Smooth muscle cell (in vitro differentiated cells): Measurements from ENCODE around the gene SGK1. TPM values are rescaled to one million over a fixed set of nuclear protein-coding genes. Genes with fewer than 3 reads are reported as not detected.

Experiments used
- DNase-seq: peaks from one replicate; lab custom pipeline; 2025; ENCODE audit not compliant: unreplicated experiment; lab: John Stamatoyannopoulos, UW
- H2AFZ ChIP-seq: fragments of 200-600 bp; sonication (generic); 2 replicates; pipeline ENCODE4 v1.6.0; 2016; ENCODE audit warnings: antibody characterized with exemption, low read depth, mild to moderate bottlenecking
- H3F3A ChIP-seq: fragments of 200-600 bp; sonication (generic); 2 replicates; pipeline ENCODE4 v1.6.0; 2017; ENCODE audit warnings: antibody characterized with exemption, low read depth
- H3K27ac ChIP-seq: fragments of 200-600 bp; sonication (generic); 2 replicates; pipeline ENCODE4 v1.5.1; 2016; ENCODE audit warnings: low read depth, mild to moderate bottlenecking
- H3K27me3 ChIP-seq: fragments of 200-600 bp; sonication (generic); 2 replicates; pipeline ENCODE4 v1.6.1; 2016; ENCODE audit warnings: low read depth, mild to moderate bottlenecking
- H3K36me3 ChIP-seq: fragments of 200-600 bp; sonication (generic); 2 replicates; pipeline ENCODE4 v1.5.1; 2016; ENCODE audit warnings: low read depth
- H3K4me1 ChIP-seq: fragments of 200-600 bp; sonication (generic); 2 replicates; pipeline ENCODE4 v1.5.1; 2016; ENCODE audit warnings: low read depth
- H3K4me2 ChIP-seq: fragments of 200-600 bp; sonication (generic); 2 replicates; pipeline ENCODE4 v1.6.0; 2016; ENCODE audit warnings: mild to moderate bottlenecking
- H3K4me3 ChIP-seq: fragments of 200-600 bp; sonication (generic); 2 replicates; pipeline ENCODE4 v1.5.1; 2016; ENCODE audit warnings: mild to moderate bottlenecking
- H3K79me2 ChIP-seq: fragments of 200-600 bp; sonication (generic); 2 replicates; pipeline ENCODE4 v1.6.0; 2016; ENCODE audit warnings: low read depth, mild to moderate bottlenecking
- H3K9ac ChIP-seq: fragments of 200-600 bp; sonication (generic); 2 replicates; pipeline ENCODE4 v1.6.0; 2016; ENCODE audit warnings: low read depth
- H3K9me3 ChIP-seq: fragments of 200-600 bp; sonication (generic); replicated peaks from 2 replicates; pipeline ENCODE4 v1.5.1; 2016; ENCODE audit warnings: low read depth
- H4K20me1 ChIP-seq: fragments of 200-600 bp; sonication (generic); 2 replicates; pipeline ENCODE4 v1.6.0; 2016; ENCODE audit warnings: low read depth
- CTCF ChIP-seq: fragments of 200-600 bp; sonication (generic); IDR thresholded peaks from 2 replicates; pipeline ENCODE4 v1.5.1; 2017; ENCODE audit warnings: borderline replicate concordance, mild to moderate bottlenecking, antibody characterized with exemption; ENCODE audit not compliant: insufficient read depth, poor library complexity, severe bottlenecking
- WGBS: methylation state at CpG from one replicate; pipeline ENCODE4 v1.1.7; 2016; ENCODE audit warnings: low lambda C conversion rate; 5-methylcytosine and 5-hydroxymethylcytosine counted together
- polyA plus RNA-seq: library from polyadenylated mRNA; unstranded; fragments of >200 nt; fragmentation: Nextera tagmentation; extraction: Ambion mirVana; gene quantifications from 2 replicates; pipeline ENCODE4 v1.2.1, GENCODE V29; 2016
- total RNA-seq: library from RNA; depleted of rRNA; stranded (reverse); fragments of >200 nt; gene quantifications from 2 replicates; pipeline ENCODE4 v1.2.3, GENCODE V29; 2014

SGK1 gene
- total and polyA plus RNA-seq, 2 experiments from 2014 or later: 18.9 to 109 TPM

GRCh38 chr6:134254118-134254517 is 63.8 kb downstream of the SGK1 start:
- Histone ChIP-seq H2AFZ (peak overlapping the region; percentile 53), H3K9me3 (no peaks in the 10 kb centered on the region), H3K27ac (no peak overlapping the region), H3K27me3 (no peaks in the 10 kb centered on the region), H3F3A (no peaks in the 10 kb centered on the region), H3K4me2 (peak overlapping the region; percentile 21), H3K9ac (no peak overlapping the region), H3K4me3 (no peak overlapping the region), H3K36me3 (no peaks in the 10 kb centered on the region), H4K20me1 (no peaks in the 10 kb centered on the region), H3K79me2 (no peaks in the 10 kb centered on the region), H3K4me1 (no peaks in the 10 kb centered on the region)
- WGBS: 95% methylated on average over 4 of the region's 4 CpGs
- no peak for DNase-seq
- no peak for TF ChIP-seq CTCF

DNA sequence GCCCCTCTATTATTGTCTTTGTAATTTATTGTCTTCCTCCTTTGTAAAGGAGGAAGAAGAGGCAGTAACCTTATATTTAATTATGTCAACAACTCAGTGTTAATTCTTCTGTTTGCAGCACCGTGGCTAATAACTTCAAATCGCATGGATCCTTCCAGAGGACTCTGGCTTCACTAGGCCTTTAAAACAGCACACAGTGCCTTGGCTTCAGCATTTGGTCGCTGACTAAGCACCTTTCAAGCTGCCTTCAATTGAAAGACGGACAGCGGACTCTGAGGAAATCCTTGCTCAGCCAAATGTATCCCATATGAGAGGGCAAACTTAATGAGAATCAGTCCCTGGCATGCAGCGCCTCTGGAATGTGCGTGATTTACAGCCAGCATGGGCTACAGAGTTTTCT is 64.2 kb downstream of the SGK1 start:
- 26% methylated on average over 7 of the region's 7 CpGs for WGBS
- no peak for DNase-seq
- H4K20me1 ChIP-seq: no peaks in the 10 kb centered on the region
- H3K79me2 ChIP-seq: no peaks in the 10 kb centered on the region
- H2AFZ ChIP-seq: peak overlapping the region; percentile 53
- no peak overlapping the region for H3K27ac ChIP-seq
- H3K4me3 ChIP-seq: no peak overlapping the region
- no peak for TF ChIP-seq CTCF
- no peaks in the 10 kb centered on the region for H3K4me1 ChIP-seq
- H3K27me3 ChIP-seq: no peaks in the 10 kb centered on the region
- no peaks in the 10 kb centered on the region for H3K36me3 ChIP-seq
- H3K9ac ChIP-seq: no peak overlapping the region
- peak overlapping the region; percentile 21 for H3K4me2 ChIP-seq
- H3F3A ChIP-seq: no peaks in the 10 kb centered on the region
- no peaks in the 10 kb centered on the region for H3K9me3 ChIP-seq

GRCh38 chr6:134251320-134251719 is 66.6 kb downstream of the SGK1 start:
- Histone ChIP-seq H3K4me1 (no peaks in the 10 kb centered on the region), H3K36me3 (no peaks in the 10 kb centered on the region), H3K27ac (no peak overlapping the region), H3K27me3 (no peaks in the 10 kb centered on the region), H3K4me3 (no peak overlapping the region), H4K20me1 (no peaks in the 10 kb centered on the region), H3K9me3 (no peaks in the 10 kb centered on the region), H3F3A (no peaks in the 10 kb centered on the region), H3K9ac (no peak overlapping the region), H3K4me2 (no peak overlapping the region), H2AFZ (no peak overlapping the region), H3K79me2 (no peaks in the 10 kb centered on the region)
- no peak for DNase-seq
- no peak for TF ChIP-seq CTCF
- WGBS: 95% methylated on average over 3 of the region's 3 CpGs

DNA sequence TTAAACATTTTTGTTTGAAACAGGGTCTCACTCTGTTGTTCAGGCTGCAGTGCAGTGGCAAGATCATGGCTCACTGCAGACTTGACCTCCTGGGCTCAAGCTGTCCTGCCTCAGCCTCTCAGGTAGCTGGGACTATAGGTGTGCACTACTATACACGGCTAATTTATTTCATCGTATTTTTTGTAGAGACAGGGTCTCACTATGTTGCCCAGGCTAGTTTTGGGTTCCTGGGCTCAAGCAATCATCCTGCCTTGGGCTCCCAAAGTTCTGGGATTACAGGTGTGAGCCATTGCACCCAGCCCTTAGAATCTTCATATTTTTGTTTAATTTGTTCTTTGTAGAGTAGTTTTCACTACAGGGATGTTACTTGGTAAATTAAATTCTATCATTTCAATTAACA is 67.1 kb downstream of the SGK1 start:
- H3K79me2 ChIP-seq: no peaks in the 10 kb centered on the region
- no peak overlapping the region for H3K27ac ChIP-seq
- H3K4me2 ChIP-seq: no peak overlapping the region
- H3K9ac ChIP-seq: no peak overlapping the region
- H4K20me1 ChIP-seq: no peaks in the 10 kb centered on the region
- H3K27me3 ChIP-seq: no peaks in the 10 kb centered on the region
- H3K36me3 ChIP-seq: no peaks in the 10 kb centered on the region
- DNase-seq: no peak
- H3K4me1 ChIP-seq: no peaks in the 10 kb centered on the region
- no peaks in the 10 kb centered on the region for H3K9me3 ChIP-seq
- WGBS: 95% methylated on average over 2 of the region's 2 CpGs
- H3F3A ChIP-seq: no peaks in the 10 kb centered on the region
- H2AFZ ChIP-seq: no peak overlapping the region
- H3K4me3 ChIP-seq: no peak overlapping the region
- TF ChIP-seq CTCF: no peak
